ENCODE results near the gene TCP11X1.
"Not testable (repeated sequence)": the region's sequence is repeated elsewhere in the genome, so short reads cannot be mapped to it uniquely, and the experiment has no call there.

The TCP11X1 gene

DNA sequence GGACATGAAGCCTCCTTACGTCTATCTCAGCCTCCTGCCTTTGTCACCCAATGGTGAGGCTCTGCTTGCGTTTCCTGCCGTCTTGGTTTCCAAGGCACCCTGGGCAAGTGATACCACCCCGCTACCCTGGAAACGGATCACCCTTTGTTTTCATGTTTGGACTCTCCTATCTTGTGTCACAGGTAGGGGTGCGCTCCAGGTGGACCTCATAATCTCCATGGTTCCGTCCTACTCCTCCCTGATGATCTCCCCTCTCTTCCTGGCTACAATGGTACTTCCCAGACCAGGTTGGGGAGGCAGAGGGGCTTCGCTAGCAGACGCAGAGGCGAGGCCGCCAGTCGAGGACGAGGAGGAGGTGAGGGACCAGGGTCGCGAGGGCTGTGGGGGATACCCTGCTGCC lies at the start of gene TCP11X1:
TSS of gene TCP11X1 (plus strand) at position 316 of the 400 bp plus-strand sequence.
- DNase-seq = not testable (repeated sequence)

DNA sequence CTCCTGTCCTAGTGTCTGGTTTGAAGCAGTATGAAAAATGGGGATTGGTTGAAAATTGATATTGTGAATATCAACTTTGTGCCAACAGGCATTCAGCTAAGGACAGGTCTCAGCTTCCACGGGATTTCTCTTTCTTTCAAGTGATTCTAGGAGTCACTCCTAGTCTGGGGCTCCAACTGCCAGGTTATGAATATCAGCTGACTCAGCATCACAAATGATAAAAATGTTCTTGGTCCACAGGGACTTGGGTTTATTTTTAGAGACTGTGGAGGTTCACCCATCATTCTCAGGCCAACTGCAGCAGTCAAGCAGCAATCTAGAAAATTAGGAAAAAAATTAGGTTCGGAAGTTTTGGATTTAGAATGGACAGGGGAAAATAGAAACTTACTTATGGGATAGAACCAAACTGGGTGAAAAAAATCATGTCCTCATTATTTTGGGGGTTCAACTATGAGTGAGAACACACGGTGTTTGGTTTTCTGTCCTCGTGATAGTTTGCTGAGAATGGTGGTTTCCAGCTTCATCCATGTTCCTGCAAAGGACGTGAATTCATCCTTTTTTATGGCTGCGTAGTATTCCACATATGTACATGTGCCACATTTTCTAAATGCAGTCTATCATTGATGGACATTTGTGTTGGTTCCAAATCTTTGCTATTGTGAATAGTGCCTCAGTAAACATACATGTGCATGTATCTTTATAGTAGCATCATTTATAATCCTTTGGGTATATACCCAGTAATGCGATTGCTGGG lies 29.0 kb upstream of the TCP11X1 start:
- no peak for DNase-seq

DNA sequence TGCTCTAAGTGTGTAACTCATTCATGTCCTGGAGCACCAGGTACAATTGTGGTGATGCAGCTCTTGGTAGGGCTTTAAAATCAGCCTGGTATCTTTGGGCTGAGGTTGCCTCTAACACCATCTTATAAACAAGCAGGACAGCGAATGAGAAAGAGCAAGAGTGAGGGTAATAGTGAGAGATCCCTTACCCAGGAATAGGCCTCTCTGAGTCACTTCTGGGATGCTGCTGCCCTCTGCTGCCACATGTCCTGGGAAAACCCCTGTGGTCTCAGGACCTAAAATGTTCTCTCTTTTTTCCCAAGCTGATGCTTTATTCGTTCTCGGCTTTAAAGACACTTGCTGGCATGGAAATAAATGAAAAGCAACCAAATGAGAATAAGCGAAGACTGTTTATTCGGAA lies 7.2 kb upstream of the TCP11X1 start:
- not testable (repeated sequence) for DNase-seq

DNA sequence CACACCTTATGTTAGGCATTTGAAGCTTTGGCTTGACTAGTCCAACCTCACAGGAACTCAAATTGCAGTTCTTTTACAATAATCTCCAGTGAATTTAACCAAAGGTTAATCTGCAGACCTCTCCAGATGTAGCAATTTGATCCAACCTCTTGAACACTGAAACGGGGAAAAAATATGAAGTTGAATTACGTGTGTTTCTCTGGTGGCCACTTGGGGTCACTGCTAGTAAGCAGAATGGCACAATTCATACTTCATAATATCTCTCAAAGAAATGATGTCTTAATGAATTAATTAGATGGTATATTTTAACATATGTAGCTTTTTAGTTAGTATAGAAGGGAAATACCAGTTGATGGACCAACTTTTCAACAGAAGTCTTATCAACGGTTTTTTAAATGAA lies 1.4 kb downstream of the TCP11X1 start:
- DNase-seq = not testable (repeated sequence)

DNA sequence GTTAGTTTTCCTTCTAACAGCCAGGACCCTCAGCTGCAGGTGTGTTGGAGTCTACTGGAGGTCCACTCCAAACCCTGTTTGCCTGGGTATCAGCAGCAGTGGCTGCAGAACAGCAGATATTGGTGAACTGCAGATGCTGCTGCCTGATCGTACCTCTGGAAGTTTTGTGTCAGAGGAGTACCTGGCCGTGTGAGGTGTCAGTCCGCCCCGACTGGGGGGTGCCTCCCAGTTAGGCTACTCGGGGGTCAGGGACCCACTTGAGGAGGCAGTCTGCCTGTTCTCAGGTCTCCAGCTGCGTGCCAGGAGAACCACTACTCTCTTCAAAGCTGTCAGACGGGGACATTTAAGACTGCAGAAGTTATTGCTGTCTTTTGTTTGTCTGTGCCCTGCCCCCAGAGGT lies 20.6 kb downstream of the TCP11X1 start:
- not testable (repeated sequence) for DNase-seq

DNA sequence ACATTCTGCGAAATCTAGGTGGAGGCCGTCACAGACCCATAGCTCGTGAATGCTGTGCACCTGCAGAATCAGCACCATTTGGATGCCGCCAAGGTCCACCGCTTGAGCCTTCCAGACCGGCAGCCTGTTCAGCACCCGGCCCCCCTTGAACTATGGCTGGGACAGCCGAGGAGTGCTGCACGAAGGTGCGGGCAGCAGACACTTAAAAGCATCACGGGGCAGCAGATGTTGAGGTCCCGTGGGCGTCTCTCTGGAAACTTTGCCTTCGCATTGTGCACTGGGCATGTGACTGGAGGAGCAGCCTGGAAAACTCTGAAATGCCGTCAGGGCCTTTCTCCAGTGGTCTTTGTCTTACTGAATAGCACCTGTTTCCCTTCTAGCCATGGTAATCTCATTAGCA lies 25.2 kb downstream of the TCP11X1 start:
- not testable (repeated sequence) for DNase-seq

DNA sequence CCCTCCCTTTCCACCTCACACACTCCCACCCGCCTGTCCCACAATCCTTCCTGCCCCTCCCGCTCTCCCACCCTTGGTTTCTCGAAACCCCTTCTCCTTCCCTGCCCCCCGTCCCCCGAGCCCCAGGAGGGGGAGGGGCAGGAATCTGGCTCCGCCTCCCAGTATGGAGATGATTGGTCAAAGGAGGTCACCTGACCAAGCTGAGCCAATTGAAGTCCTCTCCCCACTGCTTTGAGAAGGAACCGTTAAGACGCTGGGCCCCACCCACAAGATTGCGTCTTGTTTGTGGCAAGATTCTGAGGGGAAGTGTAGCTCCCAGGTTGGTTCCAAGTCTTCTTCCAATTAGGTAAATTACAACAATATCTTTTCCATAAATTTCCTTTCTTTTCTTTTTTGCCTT lies 31.8 kb downstream of the TCP11X1 start, which contains the start of gene NXF2:
TSS of gene NXF2 (plus strand) at position 275 of the 400 bp plus-strand sequence. CDS start 59,912 bp downstream, outside the sequence.
- not testable (repeated sequence) for DNase-seq

DNA sequence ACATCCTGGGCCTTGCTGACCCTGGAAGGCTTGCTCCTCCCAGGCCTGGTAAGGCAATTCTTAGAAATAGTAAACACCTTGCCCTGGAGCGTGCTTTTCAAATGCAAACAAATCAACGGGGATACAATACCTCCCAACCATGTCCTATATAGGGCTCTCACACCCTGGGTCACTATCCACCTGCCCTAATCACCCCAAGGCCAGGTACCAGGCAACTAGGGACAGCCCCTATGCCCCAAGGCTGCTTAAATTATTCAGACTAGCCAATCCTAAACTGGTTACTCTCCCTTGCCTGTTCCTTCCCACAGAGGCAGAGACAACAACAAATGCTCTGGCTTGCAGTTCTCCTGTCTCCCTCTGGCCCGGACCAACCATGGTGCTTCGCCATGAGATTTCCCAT lies 57.1 kb downstream of the TCP11X1 start:
- not testable (repeated sequence) for DNase-seq
